ENCODE measurements around the gene HINT2. TPM values are rescaled to one million over a fixed set of nuclear protein-coding genes. Genes with fewer than 3 reads are reported as not detected.

The HINT2 gene
- 21.3 and 28.2 TPM in 2 replicates for total RNA-seq (2014; rRNA removed; shearing (Covaris generic))

DNA sequence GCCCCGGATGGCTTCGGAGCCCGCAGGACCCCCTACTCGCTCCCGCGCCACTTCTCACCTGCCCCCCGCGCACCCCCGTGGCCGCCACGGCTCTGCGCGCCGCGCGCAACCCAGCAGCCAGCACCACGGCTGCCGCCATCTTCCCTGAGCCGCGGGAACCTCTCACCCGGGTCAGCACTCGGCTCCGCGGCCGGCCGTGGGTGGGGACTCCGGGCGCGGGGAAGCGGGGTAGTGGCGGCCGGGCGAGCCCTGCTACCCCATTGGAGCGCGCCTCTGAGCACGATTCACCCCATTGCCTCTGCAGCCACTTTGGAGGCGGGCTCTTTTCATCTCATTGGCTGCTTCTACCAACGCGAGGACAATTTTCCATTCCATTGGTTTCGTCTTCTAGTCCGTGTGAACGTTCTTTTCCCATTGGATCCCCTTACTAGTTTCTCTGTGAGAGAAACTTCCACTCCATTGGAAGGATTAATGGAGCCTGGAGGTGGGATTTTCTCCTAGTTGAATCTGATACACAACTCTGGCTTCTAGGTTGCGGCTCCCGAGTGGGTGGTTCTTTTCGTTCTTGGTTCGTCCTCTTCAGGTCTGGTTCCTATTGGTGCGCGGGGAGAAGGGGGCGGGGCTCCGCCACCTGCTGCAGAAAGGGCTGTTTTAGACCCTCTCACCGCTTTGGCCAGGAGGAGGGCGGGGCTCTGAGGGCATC is at the start of gene HINT2:
Gene HINT2 (minus strand): TSS at position 202 of the 703 bp plus-strand sequence. CDS start 63 bp downstream, at position 139.
- Histone ChIP-seq H3K4me3 (peak within 1 kb of the TSS; percentile 72), H3K9me3 (replicated peaks) (no peaks in the 10 kb centered on the region), H3K27me3 (no peaks in the 10 kb centered on the region), H3K4me1 (peaks cover 12% of the 10 kb centered on the region; the same call in 1 of the 2 replicates), H3K27ac (peak within 1 kb of the TSS; percentile 86), H3K36me3 (no peaks in the 10 kb centered on the region)
- peak; percentile 96 to 98 for DNase-seq

DNA sequence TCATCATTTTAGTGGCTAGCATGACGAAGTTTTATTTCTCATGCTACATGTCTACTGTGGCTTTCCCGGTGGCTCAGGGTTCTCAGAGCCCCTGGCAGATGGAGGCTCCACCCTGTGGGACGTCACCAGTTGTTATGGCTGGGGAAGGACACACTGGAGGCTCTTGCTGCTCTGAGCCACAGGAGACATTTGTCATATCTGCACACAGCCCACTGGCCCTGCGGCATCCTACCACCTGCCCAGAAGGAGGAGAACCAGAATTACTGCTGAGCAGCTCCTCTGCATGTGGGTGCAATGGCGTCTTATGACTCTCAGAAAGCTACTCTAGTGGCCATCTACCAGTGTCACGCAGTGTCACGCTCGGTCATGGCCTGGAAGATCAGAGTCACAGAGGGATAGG is 48.7 kb upstream of the HINT2 start:
- no peaks in the 10 kb centered on the region for H3K27me3 ChIP-seq
- no peak overlapping the region for H3K27ac ChIP-seq
- no peak for DNase-seq
- no peaks in the 10 kb centered on the region for H3K4me1 ChIP-seq
- no peaks in the 10 kb centered on the region for H3K36me3 ChIP-seq
- no peak overlapping the region for H3K4me3 ChIP-seq
- no peaks in the 10 kb centered on the region for H3K9me3 ChIP-seq (replicated peaks)

DNA sequence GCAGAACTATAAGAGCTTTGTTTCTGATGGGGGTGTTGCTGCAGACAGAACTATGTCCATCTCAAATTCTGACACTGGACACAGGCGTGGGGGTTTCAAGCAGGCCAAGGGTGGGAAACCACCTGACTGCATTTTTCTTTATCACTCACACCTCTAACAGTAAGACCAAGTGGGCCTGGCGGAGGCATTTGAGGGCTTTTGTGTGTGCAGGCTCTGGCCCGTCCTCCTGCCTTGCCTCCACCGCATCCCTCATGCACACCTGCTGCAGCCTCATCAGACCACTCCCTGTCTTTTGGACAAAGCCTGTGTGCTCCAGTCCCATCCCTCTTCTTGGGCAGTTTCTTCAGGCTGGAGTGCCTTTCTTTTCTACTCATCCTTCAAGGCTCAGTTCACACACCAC is 47.5 kb upstream of the HINT2 start:
- Histone ChIP-seq H3K4me3 (no peak overlapping the region), H3K4me1 (no peaks in the 10 kb centered on the region), H3K27ac (no peak overlapping the region), H3K36me3 (no peaks in the 10 kb centered on the region), H3K27me3 (no peaks in the 10 kb centered on the region), H3K9me3 (replicated peaks) (no peaks in the 10 kb centered on the region)
- no peak for DNase-seq

DNA sequence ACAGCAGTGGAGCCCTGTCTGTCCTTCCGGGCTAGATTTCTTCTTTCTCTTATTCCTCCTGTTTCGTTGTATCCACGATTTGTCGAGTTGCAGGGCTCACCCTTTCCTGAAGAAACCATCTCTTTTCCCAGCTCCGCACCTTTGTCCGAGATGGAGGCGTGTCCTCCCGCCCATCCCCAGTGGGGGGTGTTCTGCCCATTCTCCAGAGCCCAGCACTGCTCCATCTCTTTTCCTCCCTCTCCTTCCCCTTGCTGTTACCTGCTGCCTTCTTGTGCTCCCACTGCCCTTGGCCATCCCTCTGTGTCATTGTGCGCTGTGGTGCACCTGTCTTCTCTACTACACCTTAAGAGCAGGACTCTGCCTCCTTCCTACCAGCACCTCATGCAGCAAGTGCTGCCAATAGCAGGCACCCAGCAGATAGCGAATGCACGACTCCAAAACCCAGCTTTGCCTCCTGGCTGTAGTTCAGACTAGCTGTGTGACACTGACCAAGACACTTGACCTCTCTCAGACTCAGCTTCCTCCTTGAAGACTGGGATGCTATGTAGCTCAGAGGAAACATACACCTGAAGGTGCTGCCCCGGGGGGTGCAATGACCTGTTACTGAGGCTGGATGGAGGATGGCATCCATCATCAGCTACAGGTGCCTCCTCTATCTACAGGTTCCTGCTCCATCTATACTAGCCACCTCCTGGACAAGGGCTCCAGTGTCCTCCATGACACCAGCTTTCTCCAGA is 46.5 kb upstream of the HINT2 start:
- Histone ChIP-seq H3K4me1 (no peaks in the 10 kb centered on the region), H3K9me3 (replicated peaks) (no peaks in the 10 kb centered on the region), H3K27ac (no peak overlapping the region), H3K36me3 (no peaks in the 10 kb centered on the region), H3K27me3 (no peaks in the 10 kb centered on the region), H3K4me3 (no peak overlapping the region)
- no peak for DNase-seq

DNA sequence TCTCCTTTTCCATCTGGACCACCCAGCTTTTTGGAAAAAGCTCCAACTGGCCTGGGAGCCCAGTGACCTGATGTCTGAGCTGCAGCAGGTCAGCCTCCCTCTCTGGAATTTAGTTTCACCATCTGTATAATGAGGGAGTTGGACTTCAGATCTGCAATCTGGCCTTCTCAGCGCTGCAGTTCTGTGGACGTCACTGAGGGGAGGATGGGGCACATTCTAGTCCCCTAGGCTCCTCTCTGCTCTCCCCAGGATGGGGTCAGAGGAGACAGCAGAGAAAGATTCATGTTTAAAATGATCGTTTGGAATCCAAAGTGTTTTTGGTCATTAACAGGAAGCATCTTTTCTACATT is 45.1 kb upstream of the HINT2 start:
- H3K4me3 ChIP-seq: no peak overlapping the region
- H3K27ac ChIP-seq: no peak overlapping the region
- no peaks in the 10 kb centered on the region for H3K9me3 ChIP-seq (replicated peaks)

DNA sequence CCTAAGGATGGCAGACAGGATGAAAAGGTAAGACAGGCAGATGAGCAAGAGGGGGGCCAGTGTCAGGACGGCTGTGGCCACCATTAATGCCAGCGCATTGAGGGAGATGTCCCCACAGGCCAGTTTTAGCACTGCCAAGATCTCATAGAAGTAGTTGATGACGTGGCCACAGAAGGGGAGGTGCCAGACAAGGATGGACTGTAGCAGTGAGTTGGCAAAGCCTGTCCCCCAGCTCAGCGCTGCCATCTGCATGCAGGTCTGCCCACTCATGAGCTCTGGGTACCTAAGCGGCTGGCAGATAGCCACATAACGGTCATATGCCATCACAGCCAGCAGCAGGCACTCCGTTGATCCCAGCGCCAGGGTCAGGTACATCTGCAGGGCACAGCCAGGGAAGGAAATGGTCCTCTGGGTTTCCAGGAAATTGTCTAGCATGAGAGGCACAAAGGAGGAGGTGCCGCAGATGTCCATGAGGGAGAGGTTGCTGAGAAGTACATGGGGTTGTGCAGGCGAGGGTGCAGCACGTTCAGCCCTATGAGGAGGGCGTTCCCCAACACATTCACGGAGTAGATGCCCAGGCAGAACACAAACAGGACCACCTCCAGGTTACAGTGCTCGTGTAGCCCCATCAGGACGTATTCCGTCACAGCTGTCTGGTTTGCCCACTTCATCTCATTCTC is 44.6 kb upstream of the HINT2 start:
- H3K4me3 ChIP-seq: no peak overlapping the region
- no peaks in the 10 kb centered on the region for H3K9me3 ChIP-seq (replicated peaks)
- H3K36me3 ChIP-seq: no peaks in the 10 kb centered on the region
- H3K27ac ChIP-seq: no peak overlapping the region
- H3K4me1 ChIP-seq: no peaks in the 10 kb centered on the region
- DNase-seq: no peak
- no peaks in the 10 kb centered on the region for H3K27me3 ChIP-seq

More for the DNA sequence above, 45.1 kb upstream of the HINT2 start:
- Histone ChIP-seq H3K36me3 (no peaks in the 10 kb centered on the region), H3K4me1 (no peaks in the 10 kb centered on the region), H3K27me3 (no peaks in the 10 kb centered on the region)
- DNase-seq: no peak

DNA sequence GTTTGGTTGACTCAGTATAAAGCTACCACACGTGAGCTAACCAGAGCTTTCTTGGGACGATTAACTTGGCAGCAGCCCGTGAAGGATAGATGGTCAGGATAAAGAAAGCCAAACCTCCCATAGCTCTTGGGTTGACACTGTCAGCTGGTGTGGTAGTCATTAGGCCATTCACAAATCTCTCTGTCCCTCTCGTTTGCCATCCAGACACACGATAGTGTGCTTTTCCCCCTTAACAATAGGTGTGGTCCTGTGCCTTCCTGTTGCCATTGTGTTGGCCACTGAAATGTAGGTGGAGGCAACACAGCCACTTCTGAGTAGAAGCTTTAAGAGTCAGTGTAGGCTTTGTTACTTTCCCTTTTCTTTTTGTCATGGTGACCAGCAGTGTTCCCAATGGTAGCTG is 43.6 kb upstream of the HINT2 start:
- Histone ChIP-seq H3K36me3 (no peaks in the 10 kb centered on the region), H3K27ac (no peak overlapping the region), H3K27me3 (no peaks in the 10 kb centered on the region), H3K4me3 (no peak overlapping the region), H3K4me1 (no peaks in the 10 kb centered on the region), H3K9me3 (replicated peaks) (no peaks in the 10 kb centered on the region)
- no peak for DNase-seq

DNA sequence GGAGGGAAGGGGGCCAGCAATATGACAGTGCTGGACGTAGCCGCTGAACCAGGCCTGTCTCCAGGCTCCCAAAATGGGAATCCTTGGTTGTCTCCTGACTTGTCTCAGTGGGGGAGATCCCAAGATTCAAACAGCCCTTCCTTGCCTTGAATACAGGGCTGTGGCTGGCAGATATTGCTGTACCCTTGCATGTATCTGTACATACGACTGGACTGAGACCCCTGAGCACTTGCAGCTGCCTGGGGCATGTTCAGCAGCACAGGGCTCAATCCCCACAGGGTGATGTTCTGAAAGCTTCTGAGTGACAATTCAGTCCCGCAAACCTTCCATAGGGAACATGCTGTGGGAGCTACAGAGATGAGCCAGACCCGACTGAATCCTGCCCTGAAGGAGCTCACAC is 42.0 kb upstream of the HINT2 start:
- no peaks in the 10 kb centered on the region for H3K36me3 ChIP-seq
- no peak overlapping the region for H3K4me3 ChIP-seq
- no peaks in the 10 kb centered on the region for H3K27me3 ChIP-seq
- H3K4me1 ChIP-seq: no peaks in the 10 kb centered on the region
- DNase-seq: no peak
- H3K27ac ChIP-seq: no peak overlapping the region
- no peaks in the 10 kb centered on the region for H3K9me3 ChIP-seq (replicated peaks)

DNA sequence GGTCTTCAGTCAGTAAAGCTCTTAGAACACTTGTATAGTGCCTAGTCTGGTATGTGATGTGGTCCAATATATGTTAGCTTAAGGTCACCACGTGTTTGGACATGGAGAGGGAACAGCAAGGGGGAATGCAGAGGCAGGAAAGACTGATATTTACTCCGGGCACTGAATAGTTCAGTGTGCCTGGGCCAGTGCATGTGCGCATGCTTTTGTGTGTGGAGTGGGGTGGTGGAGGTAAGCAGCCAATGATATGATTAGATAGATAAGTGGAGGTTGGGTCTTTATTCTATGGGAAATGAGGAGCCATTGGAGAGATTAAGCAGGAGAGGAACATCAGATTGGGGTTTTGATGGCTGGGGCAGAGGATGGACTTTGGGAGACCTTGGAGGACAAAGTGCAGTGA is 41.4 kb upstream of the HINT2 start:
- Histone ChIP-seq H3K9me3 (replicated peaks) (no peaks in the 10 kb centered on the region), H3K27me3 (no peaks in the 10 kb centered on the region), H3K4me3 (no peak overlapping the region), H3K4me1 (no peaks in the 10 kb centered on the region), H3K36me3 (no peaks in the 10 kb centered on the region), H3K27ac (no peak overlapping the region)
- DNase-seq: no peak

DNA sequence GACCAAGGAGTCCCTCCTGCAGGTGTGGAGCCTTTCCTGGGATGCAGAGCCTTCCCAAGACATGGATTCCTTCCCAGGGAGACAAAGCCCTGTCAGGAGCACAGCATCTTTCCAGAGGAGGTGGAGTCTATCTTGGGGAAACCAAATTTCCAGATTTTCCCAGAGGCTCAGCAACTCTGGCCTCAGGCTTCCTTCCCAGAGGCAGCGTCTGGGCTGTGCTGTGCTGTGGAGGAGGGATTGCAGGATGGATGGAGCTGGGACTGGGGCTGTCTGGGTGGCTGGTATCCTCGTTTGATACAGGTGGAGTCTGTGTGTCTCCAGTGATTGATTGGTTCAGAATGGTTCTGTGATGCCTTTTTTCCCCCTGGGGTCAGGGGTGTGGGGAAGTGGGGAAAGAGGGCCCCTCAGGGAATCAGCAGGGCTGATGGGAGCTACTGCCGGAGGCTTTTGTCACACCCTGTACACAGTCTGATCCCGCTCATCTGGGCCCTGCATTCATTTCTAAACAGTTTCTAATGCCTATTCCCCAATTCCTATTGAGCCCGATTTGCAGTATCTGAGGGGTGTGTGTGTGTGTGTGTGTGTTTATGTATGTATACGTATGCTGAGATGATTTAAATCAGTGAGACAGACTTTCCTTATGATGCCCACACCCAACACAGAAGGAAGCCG is 39.4 kb upstream of the HINT2 start:
- no peak for DNase-seq
- no peaks in the 10 kb centered on the region for H3K4me1 ChIP-seq
- no peaks in the 10 kb centered on the region for H3K9me3 ChIP-seq (replicated peaks)
- no peak overlapping the region for H3K27ac ChIP-seq
- no peaks in the 10 kb centered on the region for H3K27me3 ChIP-seq
- H3K36me3 ChIP-seq: no peaks in the 10 kb centered on the region
- H3K4me3 ChIP-seq: no peak overlapping the region

DNA sequence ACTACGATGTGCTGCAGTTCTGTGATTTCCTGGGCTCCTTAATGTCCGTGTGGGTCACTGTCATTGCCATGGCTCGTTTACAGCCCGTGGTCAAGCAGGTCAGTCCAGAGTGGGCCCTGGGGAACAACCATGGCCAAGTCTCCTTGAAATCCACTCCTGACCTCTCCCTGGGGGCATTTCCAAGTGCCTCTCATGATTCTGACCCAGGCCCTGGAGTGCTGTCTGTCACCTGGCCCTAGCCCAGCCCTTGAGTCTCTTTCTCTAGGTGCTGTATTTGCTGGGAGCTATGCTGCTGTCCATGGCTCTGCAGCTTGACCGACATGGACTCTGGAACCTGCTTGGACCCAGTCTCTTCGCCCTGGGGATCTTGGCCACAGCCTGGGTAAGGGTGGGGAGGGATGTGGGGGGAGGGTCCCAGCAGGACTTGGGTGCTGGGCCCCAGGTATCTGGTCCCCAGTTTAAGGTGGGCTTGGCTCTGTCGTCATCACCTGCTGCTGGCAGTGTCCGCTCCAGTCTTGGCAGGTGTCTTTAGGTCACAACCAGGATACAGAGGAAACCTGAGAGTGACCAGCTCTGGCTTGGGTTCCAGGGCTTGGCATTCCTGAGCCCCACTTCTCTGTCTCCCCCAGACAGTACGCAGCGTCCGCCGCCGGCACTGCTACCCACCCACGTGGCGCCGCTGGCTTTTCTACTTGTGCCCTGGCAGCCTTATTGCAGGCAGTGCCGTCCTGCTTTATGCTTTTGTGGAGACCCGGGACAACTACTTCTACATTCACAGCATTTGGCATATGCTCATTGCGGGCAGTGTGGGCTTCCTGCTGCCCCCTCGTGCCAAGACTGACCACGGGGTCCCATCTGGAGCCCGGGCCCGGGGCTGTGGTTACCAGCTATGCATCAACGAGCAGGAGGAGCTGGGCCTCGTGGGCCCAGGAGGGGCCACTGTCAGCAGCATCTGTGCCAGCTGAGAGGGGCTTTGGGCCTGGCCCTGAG is 38.3 kb upstream of the HINT2 start:
- DNase-seq: no peak
- H3K27ac ChIP-seq: no peak overlapping the region
- no peaks in the 10 kb centered on the region for H3K27me3 ChIP-seq

DNA sequence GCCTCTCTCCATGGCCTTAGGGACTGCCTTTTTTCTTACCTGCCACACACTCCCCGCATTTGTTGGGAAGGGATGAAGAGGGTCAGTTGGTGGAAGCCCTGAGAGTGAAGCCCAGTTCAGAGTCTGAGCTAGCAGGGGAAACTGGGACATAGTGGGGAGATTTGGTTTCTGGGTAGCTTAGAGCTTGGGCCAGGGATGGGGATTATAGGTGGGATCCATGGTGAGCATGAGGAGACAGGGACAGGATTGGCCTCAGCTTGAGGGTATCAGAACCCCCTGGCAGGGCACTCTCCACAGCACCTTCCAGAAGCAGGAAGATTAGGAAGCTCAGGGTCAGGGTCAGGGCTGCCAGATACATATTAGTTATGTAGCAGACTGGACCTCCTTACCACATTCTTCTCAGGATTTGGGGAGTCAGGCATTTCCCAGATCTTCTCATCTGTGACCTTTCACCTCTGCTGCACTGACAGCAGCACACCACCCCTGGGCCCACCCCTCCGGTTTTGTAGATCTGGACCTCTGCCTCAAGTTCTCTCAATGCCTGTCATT is 37.5 kb upstream of the HINT2 start:
- no peaks in the 10 kb centered on the region for H3K9me3 ChIP-seq (replicated peaks)
- H3K4me1 ChIP-seq: peaks cover 7% of the 10 kb centered on the region
- H3K27ac ChIP-seq: no peak overlapping the region
- H3K27me3 ChIP-seq: no peaks in the 10 kb centered on the region
- H3K4me3 ChIP-seq: no peak overlapping the region
- no peaks in the 10 kb centered on the region for H3K36me3 ChIP-seq
- DNase-seq: no peak

More for the DNA sequence above, 38.3 kb upstream of the HINT2 start:
- no peaks in the 10 kb centered on the region for H3K36me3 ChIP-seq
- no peak overlapping the region for H3K4me3 ChIP-seq
- no peaks in the 10 kb centered on the region for H3K9me3 ChIP-seq (replicated peaks)
- H3K4me1 ChIP-seq: no peaks in the 10 kb centered on the region

DNA sequence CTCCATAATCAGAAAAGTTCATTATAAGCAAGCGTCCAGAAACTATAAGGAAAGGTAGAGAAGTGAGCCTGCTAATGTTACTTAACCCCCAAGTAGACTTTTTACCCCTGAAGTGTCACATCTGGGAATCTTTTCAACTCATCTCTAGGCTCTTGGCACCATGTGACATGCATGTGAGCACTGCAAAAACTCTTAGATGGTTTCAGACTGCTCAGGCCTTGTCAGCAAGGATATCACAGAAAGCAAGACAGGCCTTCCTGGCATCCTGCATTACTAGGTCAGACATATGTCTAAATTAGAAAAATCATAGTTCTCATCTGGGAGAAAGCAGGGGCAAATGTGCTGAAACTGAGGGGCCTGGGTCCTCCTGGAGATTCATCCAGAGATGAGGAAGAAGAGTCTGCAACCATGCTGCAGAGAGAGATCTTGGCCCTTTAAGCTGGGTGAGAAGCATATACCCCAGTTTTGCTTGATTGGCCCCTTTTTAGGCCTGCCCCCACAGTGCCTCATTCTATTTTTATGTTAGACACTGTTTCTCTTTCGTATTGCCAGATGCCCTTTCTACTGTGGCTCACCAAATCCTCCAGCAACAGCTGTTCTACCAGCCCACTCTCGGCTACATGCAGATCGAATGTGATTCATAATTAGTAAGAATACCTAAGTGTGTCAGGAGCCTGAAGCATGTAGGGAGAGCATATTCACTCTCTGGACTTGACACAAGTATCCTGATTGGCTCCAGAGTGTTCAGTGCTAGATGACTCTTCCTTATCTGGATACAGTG is 33.1 kb upstream of the HINT2 start:
- Histone ChIP-seq H3K27me3 (no peaks in the 10 kb centered on the region), H3K9me3 (replicated peaks) (no peaks in the 10 kb centered on the region), H3K27ac (peak overlapping the region; percentile 7; the same call in 1 of the 2 replicates), H3K4me3 (no peak overlapping the region), H3K4me1 (peaks cover 7% of the 10 kb centered on the region), H3K36me3 (no peaks in the 10 kb centered on the region)
- peak; percentile 72 to 79 for DNase-seq

All from SJCRH30 (cell line).